Panc1 (cell line): Measurements from ENCODE around the gene PRTN3.

Source experiments
- TCF7L2 ChIP-seq: IDR thresholded peaks from 2 replicates; pipeline ENCODE4 v1.6.1; 2011; ENCODE audit warnings: mild to moderate bottlenecking, low read depth, low read length, inconsistent platforms
- TF ChIP-seq, protein P1 (sequence below): fragments of 450-650 bp; IDR thresholded peaks from 2 replicates; pipeline ENCODE4 v1.5.1; 2017; ENCODE audit warnings: mild to moderate bottlenecking
- TF ChIP-seq, protein P2 (sequence below), 2 experiments: IDR thresholded peaks; 2 replicates each; pipeline ENCODE4 v1.6.1; 2011 to 2012; ENCODE audit warnings: low read depth in 2 of 2, control low read depth in 1 of 2, low read length in 1 of 2, mild to moderate bottlenecking in 1 of 2, moderate library complexity in 1 of 2; ENCODE audit not compliant: insufficient read depth in 1 of 2

DNA sequence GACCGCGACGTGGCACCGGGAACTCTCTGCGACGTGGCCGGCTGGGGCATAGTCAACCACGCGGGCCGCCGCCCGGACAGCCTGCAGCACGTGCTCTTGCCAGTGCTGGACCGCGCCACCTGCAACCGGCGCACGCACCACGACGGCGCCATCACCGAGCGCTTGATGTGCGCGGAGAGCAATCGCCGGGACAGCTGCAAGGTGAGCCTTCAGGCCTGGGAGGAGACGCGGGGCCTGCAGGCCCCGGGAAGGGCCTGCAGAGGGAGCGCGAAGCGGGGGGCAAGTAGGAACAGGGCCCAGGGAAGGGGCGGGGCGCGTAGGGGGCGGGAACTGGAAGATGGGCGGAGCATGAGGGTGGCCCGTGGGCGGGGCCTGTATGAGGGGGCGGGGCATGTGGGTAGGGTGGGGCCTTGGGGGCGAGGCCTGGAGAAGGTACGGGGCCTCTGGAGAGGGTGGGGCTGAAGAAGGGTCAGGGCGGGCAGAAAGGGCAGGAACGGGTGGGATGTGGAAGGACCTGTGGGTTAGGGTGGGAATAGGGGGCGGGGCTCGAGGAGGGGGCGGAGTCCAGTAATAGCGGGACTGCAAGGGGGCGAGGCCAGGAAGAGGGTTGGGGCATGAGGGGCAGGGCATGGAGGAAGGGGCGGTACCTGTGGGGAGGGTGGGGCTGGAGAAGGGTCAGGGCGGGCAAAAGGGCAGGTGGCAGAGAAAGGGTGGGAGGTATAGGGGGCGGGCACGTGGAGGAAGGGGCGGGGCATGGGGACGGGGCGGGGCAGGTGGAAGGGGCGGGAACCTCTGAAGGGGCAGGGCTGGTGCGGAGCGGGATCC lies 21.2 kb downstream of the PRTN3 start:
- TF ChIP-seq, protein P1, sequence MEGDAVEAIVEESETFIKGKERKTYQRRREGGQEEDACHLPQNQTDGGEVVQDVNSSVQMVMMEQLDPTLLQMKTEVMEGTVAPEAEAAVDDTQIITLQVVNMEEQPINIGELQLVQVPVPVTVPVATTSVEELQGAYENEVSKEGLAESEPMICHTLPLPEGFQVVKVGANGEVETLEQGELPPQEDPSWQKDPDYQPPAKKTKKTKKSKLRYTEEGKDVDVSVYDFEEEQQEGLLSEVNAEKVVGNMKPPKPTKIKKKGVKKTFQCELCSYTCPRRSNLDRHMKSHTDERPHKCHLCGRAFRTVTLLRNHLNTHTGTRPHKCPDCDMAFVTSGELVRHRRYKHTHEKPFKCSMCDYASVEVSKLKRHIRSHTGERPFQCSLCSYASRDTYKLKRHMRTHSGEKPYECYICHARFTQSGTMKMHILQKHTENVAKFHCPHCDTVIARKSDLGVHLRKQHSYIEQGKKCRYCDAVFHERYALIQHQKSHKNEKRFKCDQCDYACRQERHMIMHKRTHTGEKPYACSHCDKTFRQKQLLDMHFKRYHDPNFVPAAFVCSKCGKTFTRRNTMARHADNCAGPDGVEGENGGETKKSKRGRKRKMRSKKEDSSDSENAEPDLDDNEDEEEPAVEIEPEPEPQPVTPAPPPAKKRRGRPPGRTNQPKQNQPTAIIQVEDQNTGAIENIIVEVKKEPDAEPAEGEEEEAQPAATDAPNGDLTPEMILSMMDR: 0 out of 2 replicates have a peak, but pooled peaks have one; percentile 6
- TF ChIP-seq, protein P2, sequence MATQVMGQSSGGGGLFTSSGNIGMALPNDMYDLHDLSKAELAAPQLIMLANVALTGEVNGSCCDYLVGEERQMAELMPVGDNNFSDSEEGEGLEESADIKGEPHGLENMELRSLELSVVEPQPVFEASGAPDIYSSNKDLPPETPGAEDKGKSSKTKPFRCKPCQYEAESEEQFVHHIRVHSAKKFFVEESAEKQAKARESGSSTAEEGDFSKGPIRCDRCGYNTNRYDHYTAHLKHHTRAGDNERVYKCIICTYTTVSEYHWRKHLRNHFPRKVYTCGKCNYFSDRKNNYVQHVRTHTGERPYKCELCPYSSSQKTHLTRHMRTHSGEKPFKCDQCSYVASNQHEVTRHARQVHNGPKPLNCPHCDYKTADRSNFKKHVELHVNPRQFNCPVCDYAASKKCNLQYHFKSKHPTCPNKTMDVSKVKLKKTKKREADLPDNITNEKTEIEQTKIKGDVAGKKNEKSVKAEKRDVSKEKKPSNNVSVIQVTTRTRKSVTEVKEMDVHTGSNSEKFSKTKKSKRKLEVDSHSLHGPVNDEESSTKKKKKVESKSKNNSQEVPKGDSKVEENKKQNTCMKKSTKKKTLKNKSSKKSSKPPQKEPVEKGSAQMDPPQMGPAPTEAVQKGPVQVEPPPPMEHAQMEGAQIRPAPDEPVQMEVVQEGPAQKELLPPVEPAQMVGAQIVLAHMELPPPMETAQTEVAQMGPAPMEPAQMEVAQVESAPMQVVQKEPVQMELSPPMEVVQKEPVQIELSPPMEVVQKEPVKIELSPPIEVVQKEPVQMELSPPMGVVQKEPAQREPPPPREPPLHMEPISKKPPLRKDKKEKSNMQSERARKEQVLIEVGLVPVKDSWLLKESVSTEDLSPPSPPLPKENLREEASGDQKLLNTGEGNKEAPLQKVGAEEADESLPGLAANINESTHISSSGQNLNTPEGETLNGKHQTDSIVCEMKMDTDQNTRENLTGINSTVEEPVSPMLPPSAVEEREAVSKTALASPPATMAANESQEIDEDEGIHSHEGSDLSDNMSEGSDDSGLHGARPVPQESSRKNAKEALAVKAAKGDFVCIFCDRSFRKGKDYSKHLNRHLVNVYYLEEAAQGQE (IDR thresholded peaks at IDR 0.05; ENCODE audit: insufficient read depth in 1 of 2, low read depth in 2 of 2, low read length in 1 of 2): no peak
- TF ChIP-seq TCF7L2: no peak
